NCI-H748 (cell line): Measurements from ENCODE around the gene DDX10.
A peak's percentile ranks its signal among the peaks of the same experiment; 100 is the strongest.

Experiments
- DNase-seq: peaks from one replicate; lab custom pipeline; 2025; ENCODE audit not compliant: unreplicated experiment; lab: John Stamatoyannopoulos, UW

Gene DDX10

GRCh38 chr11:108970221-108970991, 305.5 kb downstream of the DDX10 start:
- DNase-seq, result no peak

- no peak for DNase-seq
Measured at GRCh38 chr11:108973402-108974162, 308.7 kb downstream of the DDX10 start.

GRCh38 chr11:108975026-108975425, 310.2 kb downstream of the DDX10 start:
- DNase-seq, result peak; percentile 82

GRCh38 chr11:108975641-108976071, 310.8 kb downstream of the DDX10 start:
- peak; percentile 87 for DNase-seq

GRCh38 chr11:108983636-108984420, 319.0 kb downstream of the DDX10 start:
- no peak for DNase-seq

GRCh38 chr11:108984523-108984922, 319.7 kb downstream of the DDX10 start:
- no peak for DNase-seq

GRCh38 chr11:108985236-108985944, 320.5 kb downstream of the DDX10 start:
- no peak for DNase-seq

GRCh38 chr11:108985945-108986279, 321.0 kb downstream of the DDX10 start:
- no peak for DNase-seq
